IPS-18a (cell line): Measurements from ENCODE around the gene MCHR1.
"Not testable (repeated sequence)": the region's sequence is repeated elsewhere in the genome, so short reads cannot be mapped to it uniquely, and the experiment has no call there.

Experiments used
- H3K27ac ChIP-seq: one replicate; pipeline ENCODE4 v1.5.1; 2013; ENCODE audit warnings: low read length
- H3K27me3 ChIP-seq: one replicate; pipeline ENCODE4 v1.6.1; 2013; ENCODE audit warnings: mild to moderate bottlenecking, low read length; ENCODE audit not compliant: control insufficient read depth, insufficient read depth
- H3K36me3 ChIP-seq: one replicate; pipeline ENCODE4 v1.6.1; 2013; ENCODE audit warnings: low read depth, low read length; ENCODE audit not compliant: control insufficient read depth
- H3K4me1 ChIP-seq: one replicate; pipeline ENCODE4 v1.6.1; 2013; ENCODE audit warnings: low read depth, low read length; ENCODE audit not compliant: control insufficient read depth
- H3K4me3 ChIP-seq: one replicate; pipeline ENCODE4 v1.5.1; 2013; ENCODE audit warnings: low read length
- H3K9ac ChIP-seq: one replicate; pipeline ENCODE4 v1.6.1; 2013; ENCODE audit warnings: mild to moderate bottlenecking, low read length, moderate library complexity
- H3K9me3 ChIP-seq: one replicate; pipeline ENCODE4 v1.6.1; 2013; ENCODE audit warnings: low read depth, low read length; ENCODE audit not compliant: control insufficient read depth

The MCHR1 gene

GRCh38 chr22:40703174-40703573 is 23.9 kb downstream of the MCHR1 start:
- Histone ChIP-seq H3K27ac (no peak overlapping the region), H3K4me3 (no peak overlapping the region), H3K4me1 (peaks cover 5% of the 10 kb centered on the region), H3K36me3 (no peaks in the 10 kb centered on the region), H3K9me3 (no peaks in the 10 kb centered on the region), H3K27me3 (no peaks in the 10 kb centered on the region), H3K9ac (no peak overlapping the region)

GRCh38 chr22:40703736-40704135 is 24.5 kb downstream of the MCHR1 start:
- Histone ChIP-seq H3K27ac (no peak overlapping the region), H3K9me3 (no peaks in the 10 kb centered on the region), H3K4me1 (peaks cover 5% of the 10 kb centered on the region)

GRCh38 chr22:40705918-40706682 is 26.8 kb downstream of the MCHR1 start:
- no peak overlapping the region for H3K9ac ChIP-seq
- H3K4me3 ChIP-seq, result no peak overlapping the region
- peaks cover 9% of the 10 kb centered on the region for H3K4me1 ChIP-seq
- no peak overlapping the region for H3K27ac ChIP-seq
- H3K36me3 ChIP-seq, result no peaks in the 10 kb centered on the region
- H3K9me3 ChIP-seq, result no peaks in the 10 kb centered on the region
- no peaks in the 10 kb centered on the region for H3K27me3 ChIP-seq

More at GRCh38 chr22:40703736-40704135, 24.5 kb downstream of the MCHR1 start:
- Histone ChIP-seq H3K9ac (no peak overlapping the region), H3K36me3 (no peaks in the 10 kb centered on the region), H3K27me3 (no peaks in the 10 kb centered on the region), H3K4me3 (no peak overlapping the region)

DNA sequence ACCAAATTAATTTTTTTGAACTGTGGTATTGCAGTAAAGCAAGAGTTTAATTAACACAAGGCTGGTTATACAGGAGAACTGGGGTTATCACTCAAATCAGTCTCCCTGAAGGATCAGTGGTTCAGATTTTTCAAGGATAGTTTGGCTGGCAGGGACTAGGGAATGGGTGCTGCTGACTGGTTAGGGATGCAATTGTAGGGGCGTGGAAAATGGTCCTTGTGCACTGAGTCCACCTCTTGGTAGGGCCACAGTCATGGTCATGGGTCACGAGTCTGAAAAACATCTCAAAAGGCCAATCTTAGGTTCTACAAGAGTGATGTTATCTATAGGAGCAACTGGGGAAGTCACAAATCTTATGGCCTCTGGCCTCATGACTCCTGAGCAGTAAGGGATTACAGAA is 27.9 kb downstream of the MCHR1 start:
- H3K9ac ChIP-seq, result no peak overlapping the region
- no peak overlapping the region for H3K4me3 ChIP-seq
- H3K36me3 ChIP-seq, result no peaks in the 10 kb centered on the region
- peaks cover 9% of the 10 kb centered on the region for H3K4me1 ChIP-seq
- H3K27me3 ChIP-seq, result no peaks in the 10 kb centered on the region
- H3K27ac ChIP-seq, result no peak overlapping the region
- no peaks in the 10 kb centered on the region for H3K9me3 ChIP-seq

GRCh38 chr22:40708177-40708576 is 28.9 kb downstream of the MCHR1 start:
- Histone ChIP-seq H3K4me3 (no peak overlapping the region), H3K9me3 (no peaks in the 10 kb centered on the region), H3K9ac (no peak overlapping the region), H3K27me3 (no peaks in the 10 kb centered on the region), H3K4me1 (peaks cover 9% of the 10 kb centered on the region), H3K27ac (no peak overlapping the region), H3K36me3 (no peaks in the 10 kb centered on the region)

- Histone ChIP-seq H3K9me3 (no peaks in the 10 kb centered on the region), H3K4me1 (peaks cover 20% of the 10 kb centered on the region), H3K36me3 (no peaks in the 10 kb centered on the region), H3K27me3 (no peaks in the 10 kb centered on the region), H3K9ac (no peak overlapping the region), H3K27ac (no peak overlapping the region), H3K4me3 (no peak overlapping the region)
These were observed 30.6 kb downstream of the MCHR1 start for GRCh38 chr22:40709752-40710413.

DNA sequence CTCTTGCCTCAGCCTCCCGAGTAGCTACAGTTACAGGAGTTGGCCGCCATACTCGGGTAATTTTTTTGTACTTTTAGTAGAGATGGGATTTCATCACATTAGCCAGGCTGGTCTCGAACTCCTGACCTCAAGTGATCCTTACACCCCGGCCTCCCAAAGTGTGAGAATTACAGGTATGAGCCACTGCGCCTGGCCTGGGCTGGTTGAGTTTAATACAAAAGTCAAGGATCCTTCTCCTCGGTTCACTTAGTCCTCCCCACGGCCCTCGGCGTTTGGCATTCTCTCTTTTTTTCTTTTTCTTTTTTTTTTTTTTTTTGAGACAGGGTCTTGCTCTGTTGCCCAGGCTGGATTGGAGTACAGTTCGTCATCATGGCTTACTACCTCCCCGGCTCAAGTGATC is 33.0 kb downstream of the MCHR1 start:
- H3K4me3 ChIP-seq, result no peak overlapping the region
- H3K36me3 ChIP-seq, result no peaks in the 10 kb centered on the region
- H3K4me1 ChIP-seq, result peaks cover 19% of the 10 kb centered on the region
- no peak overlapping the region for H3K9ac ChIP-seq
- H3K9me3 ChIP-seq, result no peaks in the 10 kb centered on the region
- no peak overlapping the region for H3K27ac ChIP-seq
- no peaks in the 10 kb centered on the region for H3K27me3 ChIP-seq

DNA sequence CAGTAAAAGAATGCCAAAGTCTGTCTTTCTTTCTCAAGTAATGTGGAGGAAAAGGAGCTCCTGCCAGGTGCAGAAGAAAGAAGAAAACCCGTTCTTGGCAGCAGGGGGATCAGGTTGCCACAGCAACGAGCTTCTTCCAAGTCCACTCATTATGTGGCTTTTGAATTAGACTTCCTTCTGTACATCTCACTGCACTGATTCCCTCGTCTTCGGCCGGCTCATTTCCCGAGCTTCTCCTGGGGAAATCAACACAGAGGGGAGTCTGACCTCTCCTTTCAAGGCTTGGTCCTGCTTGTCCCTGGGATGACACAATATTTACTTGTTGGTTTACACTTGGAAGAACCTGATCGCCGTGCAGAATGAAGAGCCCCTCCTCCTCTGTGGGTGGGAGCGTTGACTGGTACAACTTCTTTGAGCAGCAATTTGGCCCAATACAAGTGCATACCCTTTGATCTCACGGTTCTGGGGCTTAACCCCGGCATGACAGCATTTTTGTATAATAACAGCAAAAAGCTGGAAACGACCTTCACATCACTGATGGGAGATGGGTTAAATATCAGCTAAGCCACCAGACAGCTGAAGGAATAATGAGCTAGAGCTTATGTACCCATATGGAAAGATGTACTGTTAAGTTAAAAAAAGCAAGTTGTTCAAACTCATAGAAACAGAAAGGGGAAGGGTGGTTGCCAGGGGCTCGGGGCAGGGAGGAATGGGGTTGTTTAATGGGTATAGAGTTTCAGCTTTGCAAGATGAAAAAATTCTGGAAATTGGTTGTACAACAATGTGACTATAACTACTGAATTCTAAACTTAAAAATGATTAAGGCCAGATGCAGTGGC is 35.4 kb downstream of the MCHR1 start:
- no peaks in the 10 kb centered on the region for H3K9me3 ChIP-seq
- H3K36me3 ChIP-seq, result no peaks in the 10 kb centered on the region
- H3K4me1 ChIP-seq, result peaks cover 18% of the 10 kb centered on the region
- H3K27ac ChIP-seq, result peak overlapping the region; percentile 38
- H3K9ac ChIP-seq, result peak overlapping the region; percentile 65
- no peaks in the 10 kb centered on the region for H3K27me3 ChIP-seq
- peak overlapping the region; percentile 42 for H3K4me3 ChIP-seq

DNA sequence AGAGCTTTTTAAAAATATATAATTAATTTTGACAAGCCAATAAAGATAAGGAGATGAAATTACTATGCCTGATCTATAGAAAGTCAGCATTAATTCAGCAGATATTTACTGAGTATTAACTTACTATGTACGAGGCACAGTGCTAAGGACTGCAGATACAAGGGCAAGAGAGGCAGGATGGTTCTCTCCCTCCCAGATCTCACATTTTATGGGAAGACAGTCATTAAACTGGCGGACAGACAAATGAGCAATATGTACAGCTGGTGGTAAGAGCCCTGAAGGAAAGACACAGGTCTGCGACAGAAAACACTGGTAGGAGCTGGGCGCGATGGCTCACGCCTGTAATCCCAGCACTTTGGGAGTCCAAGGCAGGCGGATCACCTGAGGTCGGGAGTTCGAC is 36.8 kb downstream of the MCHR1 start:
- Histone ChIP-seq H3K27me3 (no peaks in the 10 kb centered on the region), H3K36me3 (no peaks in the 10 kb centered on the region), H3K9ac (no peak overlapping the region), H3K4me1 (peaks cover 22% of the 10 kb centered on the region), H3K27ac (no peak overlapping the region), H3K4me3 (no peak overlapping the region), H3K9me3 (no peaks in the 10 kb centered on the region)

GRCh38 chr22:40717657-40718056 is 38.4 kb downstream of the MCHR1 start:
- H3K9ac ChIP-seq, H3K9me3 ChIP-seq, H3K27me3 ChIP-seq, H3K36me3 ChIP-seq, H3K4me3 ChIP-seq, H3K27ac ChIP-seq: not testable (repeated sequence)
- H3K4me1 ChIP-seq, result peaks cover 25% of the 10 kb centered on the region

DNA sequence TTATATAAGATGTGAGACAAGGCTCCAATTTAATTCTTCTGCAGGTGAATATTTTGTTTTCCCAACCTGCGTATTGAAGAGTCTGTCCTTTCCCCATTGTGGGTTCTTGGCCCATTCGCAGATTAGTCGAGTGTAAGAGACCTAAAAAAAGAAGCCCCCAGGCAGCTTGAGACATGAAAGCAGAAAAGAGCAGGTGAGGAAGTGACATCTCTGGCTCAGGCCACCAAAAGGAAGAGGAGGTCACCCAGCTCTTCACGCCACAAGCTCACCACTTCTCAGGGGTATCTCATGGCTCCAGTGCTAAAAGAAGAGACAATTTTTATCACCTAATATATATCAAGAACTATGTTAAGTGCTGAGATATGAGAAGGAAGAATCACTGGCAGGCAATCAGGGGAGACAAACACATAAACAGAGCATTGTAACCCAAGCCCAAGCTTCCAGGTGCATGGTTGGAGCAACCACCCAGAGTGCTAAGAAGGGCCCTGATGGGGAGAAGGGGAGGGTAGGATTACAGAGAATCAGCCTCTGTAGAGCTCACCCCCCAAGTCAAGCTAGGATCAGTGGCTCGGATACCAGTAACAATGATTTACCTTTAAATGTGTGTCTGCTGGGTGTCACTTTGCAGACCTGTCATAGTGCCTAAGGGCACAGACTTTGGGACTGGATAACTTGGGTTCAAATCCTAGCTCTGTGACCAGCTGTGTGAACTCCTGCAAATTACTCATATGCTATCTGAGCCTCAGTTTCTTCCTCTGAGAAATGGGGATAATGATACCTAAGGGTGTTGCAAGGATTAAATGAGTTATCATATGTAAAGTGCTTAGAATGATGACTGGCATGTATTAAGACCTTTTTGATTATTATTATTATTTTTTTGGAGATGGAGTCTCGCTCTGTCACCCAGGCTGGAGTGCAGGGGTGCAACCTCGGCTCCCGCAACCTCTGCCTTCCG is 39.2 kb downstream of the MCHR1 start:
- Histone ChIP-seq H3K9me3 (no peaks in the 10 kb centered on the region), H3K36me3 (no peaks in the 10 kb centered on the region), H3K27me3 (no peaks in the 10 kb centered on the region), H3K27ac (no peak overlapping the region), H3K9ac (no peak overlapping the region), H3K4me3 (no peak overlapping the region), H3K4me1 (peaks cover 25% of the 10 kb centered on the region)
